ENCODE results near the gene PHAF1.
A peak's percentile ranks its signal among the peaks of the same experiment; 100 is the strongest.

Gene PHAF1

DNA sequence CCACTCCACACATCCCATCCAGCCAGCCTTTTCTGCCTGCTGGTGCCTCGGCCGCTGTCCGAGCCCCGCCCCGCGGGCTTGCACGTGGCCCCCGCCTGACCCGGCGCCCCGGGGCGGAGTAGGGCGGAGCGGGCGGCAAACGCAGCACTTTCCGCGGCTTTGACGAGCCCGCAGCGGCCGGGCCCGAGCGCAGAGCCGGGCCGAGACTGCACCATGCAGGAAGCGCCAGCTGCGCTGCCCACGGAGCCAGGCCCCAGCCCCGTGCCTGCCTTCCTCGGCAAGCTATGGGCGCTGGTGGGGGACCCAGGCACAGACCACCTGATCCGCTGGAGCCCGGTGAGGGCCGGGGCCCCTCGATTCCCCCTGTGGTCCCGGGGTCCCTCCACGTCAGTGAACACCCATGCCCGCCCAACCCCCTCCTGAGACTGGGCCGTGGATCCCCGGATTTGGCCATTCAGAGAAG, 54.9 kb downstream of the PHAF1 start, which contains the start of gene HSF4:
HSF4 (plus strand) TSS at position 147 of the 463 bp plus-strand sequence; CDS start at position 214, 67 bp downstream.
- DNase-seq, result no peak

GRCh38 chr16:67165121-67166078, 55.7 kb downstream of the PHAF1 start:
- DNase-seq, result no peak

DNA sequence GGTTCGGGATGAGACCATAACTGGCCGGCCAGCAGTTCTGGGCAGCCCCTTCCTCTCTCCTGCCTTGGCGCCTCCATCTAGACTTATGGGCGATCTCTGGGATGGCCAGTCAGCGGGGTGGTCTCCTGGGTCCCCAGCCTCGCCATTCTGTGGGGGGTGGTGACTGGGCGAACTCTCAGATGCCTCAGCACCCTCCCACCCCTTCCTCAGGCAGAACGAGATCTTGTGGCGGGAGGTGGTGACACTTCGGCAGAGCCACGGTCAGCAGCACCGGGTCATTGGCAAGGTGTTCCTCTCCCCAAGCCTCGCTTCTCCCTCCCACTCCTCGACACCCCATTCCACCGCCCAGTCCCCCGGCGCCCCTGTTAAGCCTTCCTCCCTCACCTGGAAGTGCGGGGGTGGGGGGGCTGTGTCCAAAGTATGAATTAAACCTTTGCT, 56.4 kb downstream of the PHAF1 start:
- DNase-seq, result no peak

- DNase-seq, result no peak
Observed at GRCh38 chr16:67166598-67167168, 56.9 kb downstream of the PHAF1 start.

DNA sequence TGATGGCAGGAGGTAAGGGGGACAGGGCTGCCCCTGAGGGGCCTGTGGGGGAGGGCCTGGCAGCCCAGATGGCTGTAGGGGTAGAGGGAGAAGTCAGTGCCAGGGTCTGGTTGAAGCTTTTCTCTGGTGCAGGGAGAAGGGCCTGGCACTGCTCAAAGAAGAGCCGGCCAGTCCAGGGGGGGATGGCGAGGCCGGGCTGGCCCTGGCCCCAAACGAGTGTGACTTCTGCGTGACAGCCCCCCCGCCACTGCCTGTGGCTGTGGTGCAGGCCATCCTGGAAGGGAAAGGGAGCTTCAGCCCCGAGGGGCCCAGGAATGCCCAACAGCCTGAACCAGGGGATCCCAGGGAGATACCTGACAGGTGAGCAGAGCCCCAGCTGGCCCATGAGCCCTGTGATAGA, 57.8 kb downstream of the PHAF1 start:
- DNase-seq, result no peak

DNA sequence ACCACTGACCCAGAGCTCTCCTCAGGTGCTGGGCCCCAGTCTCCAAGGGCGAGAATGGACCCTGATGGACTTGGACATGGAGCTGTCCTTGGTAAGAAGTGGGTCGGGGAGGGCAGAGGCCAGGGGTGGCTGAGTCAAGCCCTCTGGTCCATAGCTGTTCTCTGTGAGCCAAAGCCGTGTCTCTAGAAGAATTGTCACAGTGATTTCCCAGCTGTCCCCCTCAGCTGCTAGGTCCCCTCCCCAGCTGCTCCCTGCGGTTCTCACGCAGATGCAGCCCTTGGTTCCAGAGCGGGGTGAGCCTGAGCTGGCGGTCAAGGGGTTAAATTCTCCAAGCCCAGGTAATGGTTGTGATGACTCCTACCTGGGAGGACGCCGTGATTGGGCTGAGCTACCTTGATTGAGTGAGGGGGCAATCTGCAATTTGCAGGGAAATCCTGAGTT, 59.3 kb downstream of the PHAF1 start:
- DNase-seq, result no peak

DNA sequence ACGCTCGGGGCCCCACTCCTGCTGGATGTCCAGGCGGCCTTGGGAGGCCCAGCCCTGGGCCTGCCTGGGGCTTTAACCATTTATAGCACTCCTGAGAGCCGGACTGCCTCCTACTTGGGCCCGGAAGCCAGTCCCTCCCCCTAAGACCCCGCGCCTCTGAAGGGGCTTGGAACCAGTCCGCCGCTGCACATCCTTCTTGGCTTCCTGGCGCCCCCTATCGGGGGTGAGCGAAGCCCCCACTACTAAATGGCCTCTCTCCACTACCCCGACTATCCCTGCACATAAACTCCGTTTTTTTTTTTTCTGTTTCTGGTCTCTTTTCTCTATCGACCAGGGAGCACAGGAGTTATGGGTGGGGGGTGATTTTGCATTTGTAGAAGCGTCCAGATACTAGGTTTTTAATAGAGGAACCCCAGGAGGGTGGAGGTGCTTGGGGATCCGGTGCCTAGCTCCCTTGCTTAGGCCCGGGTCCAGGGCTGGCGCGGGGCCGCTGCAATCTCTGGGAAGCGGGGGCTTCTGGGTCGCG, 60.0 kb downstream of the PHAF1 start:
- DNase-seq, result no peak

DNA sequence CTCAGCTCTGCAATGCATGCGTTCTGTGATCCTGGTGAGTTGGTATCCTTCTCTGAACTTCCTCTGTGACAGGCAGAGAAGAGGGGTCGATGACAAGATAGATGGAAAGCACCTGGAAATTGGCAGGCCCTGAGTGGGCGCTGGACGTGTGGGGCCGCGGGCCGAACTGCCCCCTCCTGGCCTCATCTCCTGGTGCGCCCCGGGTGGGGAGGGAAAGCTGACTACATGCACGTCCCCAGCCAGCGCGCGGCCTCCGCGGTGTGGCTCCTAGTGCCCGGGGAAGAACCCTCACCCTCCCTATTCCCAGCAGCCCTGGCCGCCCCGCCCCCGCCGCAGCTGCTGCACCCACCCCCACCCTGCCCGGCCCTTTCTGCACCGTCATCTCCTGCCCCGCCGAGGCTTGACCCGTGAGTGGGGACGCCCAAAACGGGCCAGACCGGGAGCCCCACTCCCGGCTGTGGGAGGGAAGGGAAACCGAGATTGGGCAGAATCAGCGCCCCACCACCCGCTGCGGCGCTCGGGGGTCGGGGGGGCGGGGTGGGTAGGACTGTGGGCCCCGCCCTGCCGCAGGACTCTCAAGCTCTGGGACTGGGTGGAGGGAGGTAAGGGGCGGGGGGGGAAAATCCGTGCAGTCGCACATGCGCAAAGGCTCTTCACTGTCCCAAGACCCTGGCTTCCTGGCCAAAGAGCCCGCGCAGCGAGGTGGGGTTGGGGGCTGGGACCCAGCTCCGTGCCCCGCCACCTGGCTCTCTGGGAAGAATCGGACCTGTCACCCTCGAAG, 60.6 kb downstream of the PHAF1 start, which contains the start of gene NOL3:
NOL3 (plus strand) TSS at position 371 of the 781 bp plus-strand sequence.
- peak; percentile 79 for DNase-seq

- no peak for DNase-seq
Observed at GRCh38 chr16:67170949-67171649, 61.4 kb downstream of the PHAF1 start.

GRCh38 chr16:67173323-67173722, 63.6 kb downstream of the PHAF1 start:
- DNase-seq, result no peak

GRCh38 chr16:67173808-67174705, 64.3 kb downstream of the PHAF1 start:
- DNase-seq, result peak; percentile 65

GRCh38 chr16:67174706-67175231, 65.0 kb downstream of the PHAF1 start:
- no peak for DNase-seq

DNA sequence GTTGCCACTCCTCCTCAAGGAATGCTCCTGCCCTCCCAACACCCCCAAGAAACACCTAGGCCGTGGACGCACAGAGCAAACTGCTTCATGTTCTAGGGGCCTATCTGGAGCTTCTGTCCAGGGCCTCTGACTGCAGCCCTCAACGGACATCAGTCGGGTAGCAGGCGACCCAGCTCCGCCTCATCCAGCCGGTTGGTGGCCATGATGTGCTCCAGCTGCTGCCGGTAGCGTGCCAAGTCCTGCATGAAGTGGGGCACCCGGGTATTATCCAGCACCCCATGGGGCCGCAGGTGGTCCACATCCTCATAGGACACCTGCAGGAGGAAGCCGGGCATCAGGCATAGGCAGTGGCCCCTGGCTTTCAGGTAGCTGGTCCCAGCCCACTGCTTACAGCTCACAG, 66.9 kb downstream of the PHAF1 start:
- DNase-seq, result no peak

DNA sequence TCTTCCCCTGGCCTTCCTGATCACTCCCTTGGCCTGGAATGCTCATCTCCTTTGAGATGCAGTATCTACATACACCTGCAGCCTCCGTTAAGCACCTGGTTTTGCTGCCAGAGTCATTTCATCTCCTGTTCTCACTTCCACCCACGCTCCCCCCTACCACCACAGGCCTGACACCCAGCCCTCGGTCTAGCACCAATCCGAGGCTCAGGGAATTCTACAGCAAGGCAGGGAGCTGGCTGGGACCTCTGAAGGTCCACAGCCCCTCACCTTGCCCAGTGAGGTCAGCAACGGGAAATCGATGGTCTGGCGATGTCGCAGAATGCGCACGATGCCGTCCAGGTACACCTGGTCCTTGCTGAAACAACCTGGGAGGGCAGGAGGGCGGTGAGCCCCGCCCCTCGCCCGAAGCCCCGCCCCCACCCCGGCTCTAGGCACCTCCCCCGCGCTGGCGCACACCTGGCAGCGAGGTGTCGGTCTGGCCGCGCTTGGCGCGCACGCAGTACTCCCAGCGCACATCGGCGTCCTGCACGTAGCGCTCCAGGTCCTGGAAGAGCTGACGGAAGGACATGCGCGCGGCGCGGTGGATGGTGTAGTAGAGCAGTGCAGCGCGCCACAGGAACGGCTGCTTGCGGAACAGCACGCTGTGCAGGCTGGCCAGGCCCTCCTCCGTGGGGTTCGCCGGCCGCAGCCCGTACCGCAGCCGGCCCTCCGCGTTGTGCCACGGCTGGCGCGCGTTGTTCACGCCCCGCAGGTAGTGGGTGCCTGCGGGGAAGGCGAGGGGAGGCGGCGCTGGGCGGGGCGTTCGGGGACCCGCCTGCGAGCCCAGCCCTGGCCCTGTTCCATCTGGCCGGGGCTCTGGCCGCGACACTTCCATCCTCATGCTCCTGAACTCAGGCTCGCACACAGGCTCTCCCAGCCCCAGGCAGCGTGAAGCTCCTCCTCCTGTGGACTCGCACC, 68.3 kb downstream of the PHAF1 start:
- DNase-seq, result no peak

DNA sequence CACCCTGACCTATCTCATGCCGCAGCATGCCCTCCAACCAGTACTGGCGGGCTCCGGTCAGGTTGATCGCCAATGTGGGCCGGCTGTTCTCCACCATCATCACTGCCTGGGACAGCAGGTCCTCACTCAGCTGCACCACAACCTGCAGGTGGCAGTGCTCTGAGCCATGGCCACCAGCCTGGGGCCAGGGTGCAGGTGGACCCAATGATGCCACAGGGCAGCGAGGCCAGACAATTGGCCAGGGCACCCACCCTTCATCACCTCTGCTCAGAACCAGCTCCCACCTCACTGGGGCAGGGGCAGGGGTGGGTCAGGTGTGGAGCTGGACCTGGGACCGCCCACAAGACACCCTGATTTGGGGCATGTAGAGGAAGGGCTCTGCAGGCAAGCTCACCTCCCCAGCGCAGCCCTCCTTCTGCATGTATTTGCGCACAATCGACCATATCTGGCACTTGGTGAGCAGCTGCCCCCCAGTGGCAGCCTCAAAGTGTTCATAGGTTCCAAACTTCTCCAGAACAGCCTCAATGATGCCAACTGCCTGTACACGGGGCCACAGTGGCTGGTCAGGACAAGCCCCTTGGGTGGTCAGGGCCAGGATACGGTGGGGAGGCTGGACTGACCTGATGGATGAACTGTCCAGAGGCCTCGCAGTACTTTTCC, 69.8 kb downstream of the PHAF1 start:
- DNase-seq, result no peak

DNA sequence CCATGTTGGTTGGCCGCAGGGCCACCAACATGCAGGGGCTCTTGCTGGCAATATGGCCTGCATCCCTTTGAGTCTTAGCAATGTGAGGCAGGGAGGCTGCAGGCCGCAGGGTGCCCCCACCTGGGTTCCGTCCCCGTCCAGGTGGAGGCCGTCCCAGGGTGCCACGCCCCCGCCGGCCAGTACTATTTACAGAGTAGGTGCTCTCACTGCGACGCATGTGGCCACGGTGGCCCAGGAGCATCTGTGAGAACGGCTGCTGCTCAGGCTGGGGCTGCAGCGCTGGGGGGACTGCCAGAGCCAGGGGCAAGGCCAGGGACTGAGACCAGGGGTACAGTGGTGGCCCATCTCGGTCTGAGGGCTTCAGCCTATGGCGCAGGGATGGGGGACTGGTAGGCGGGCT, 70.4 kb downstream of the PHAF1 start:
- DNase-seq, result no peak

GRCh38 chr16:67181346-67181745, 71.6 kb downstream of the PHAF1 start:
- DNase-seq, result no peak

DNA sequence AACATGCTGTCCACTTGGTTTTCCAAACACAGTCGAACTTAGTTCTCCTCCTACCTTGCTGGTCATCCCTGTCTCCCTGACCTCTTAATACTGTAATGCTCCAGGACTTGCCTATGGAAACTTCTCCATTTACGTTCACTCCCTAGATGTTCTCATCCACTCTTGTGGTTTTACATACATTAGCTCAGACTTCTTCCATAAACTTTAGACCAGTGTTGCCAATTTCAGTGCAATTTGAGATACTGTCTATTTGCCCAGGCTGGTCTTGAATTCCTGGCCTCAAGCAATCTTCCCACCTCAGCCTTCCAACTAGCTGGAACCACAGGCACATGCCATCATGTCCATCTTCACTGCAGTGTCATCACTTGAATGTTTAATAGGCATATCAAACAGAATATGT, 72.5 kb downstream of the PHAF1 start:
- DNase-seq, result no peak

- no peak for DNase-seq
Observed at GRCh38 chr16:67183284-67183626, 73.5 kb downstream of the PHAF1 start.

Measured in NCI-H2227 treated with DMSO at 0.1 percent for 48 hours (cell line).